ENCODE data around the gene FBXO10. TPM values are rescaled to one million over a fixed set of nuclear protein-coding genes. Genes with fewer than 3 reads are reported as not detected.
A peak's percentile ranks its signal among the peaks of the same experiment; 100 is the strongest.

FBXO10 gene
- total and polyA plus RNA-seq, 10 of the 15 experiments (the other 5 are each of a cell fraction or from before 2014, with no cell fraction given): 1.6 to 17.2 (median 9.6) TPM

DNA sequence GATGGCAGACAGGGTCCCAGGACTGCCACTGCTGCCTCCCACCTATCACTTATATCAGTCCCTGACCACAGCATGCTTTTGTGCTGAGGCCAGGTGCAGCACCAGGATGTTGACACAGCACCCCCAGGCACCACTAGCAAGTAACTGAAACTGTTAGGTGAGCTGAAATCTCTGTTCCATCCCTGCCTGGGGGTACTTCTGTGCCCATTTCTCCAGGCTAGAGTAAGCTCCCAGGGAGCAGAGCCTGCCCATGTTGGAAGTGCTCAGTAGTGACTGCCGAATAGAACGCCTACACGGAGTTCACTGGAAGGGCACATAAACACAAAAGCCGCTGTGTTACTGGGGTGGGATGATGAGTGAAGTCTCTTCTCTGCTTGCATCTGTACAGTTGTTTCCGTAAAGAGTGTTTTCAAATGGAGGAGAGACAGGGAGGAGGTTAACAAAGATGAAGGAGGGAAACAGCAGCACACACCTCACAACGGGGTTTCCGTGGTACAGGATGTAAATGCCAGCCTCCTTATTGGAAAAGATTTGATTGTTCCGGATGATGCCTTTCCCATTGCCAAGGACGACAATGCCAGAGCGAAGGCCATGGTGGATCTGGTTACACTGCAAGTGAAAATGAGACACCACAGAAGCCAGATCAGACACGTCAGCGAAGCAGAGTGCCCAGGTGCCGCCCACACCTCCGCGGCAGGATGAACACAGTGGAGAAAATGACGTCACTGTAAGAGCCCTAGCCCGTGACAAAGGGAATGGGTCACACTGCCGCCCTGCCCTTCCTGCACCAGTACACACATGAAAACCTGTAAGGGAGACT lies 47.3 kb downstream of the FBXO10 start (continued):
- TF ChIP-seq EED (IDR thresholded peaks at IDR 0.05; ENCODE audit: low read depth) (peak; percentile 71), ATF2 (IDR thresholded peaks at IDR 0.05; ENCODE audit: low read length) (peak; percentile 81), CBX3 (IDR thresholded peaks at IDR 0.05; ENCODE audit: borderline replicate concordance, low read depth) (no peak), STAT1 (conservative IDR thresholded peaks at IDR 0.05) (no peak), KAT2A (conservative IDR thresholded peaks at IDR 0.05; ENCODE audit: control insufficient read depth, low read depth, low read length) (no peak), PML (IDR thresholded peaks at IDR 0.05; ENCODE audit: low read length) (no peak), ZNF592 (IDR thresholded peaks at IDR 0.05) (no peak), CREM (IDR thresholded peaks at IDR 0.05; ENCODE audit: low read depth) (peak; percentile 95), RAD21 (IDR thresholded peaks at IDR 0.05; ENCODE audit: insufficient read depth, low read depth, low read length) (no peak), KLF5 (IDR thresholded peaks at IDR 0.05; ENCODE audit: partially characterized antibody) (no peak), TBL1XR1 (IDR thresholded peaks at IDR 0.05; ENCODE audit: low read depth, low read length) (no peak), MEF2B (IDR thresholded peaks at IDR 0.05; ENCODE audit: partially characterized antibody, poor library complexity, severe bottlenecking) (no peak), TAF1 (IDR thresholded peaks at IDR 0.05; ENCODE audit: borderline replicate concordance, low read depth, low read length) (no peak), IKZF2 (IDR thresholded peaks at IDR 0.05) (peak; percentile 63 to 65; a peak in 3 of 4 replicates), RUNX3 (IDR thresholded peaks at IDR 0.05; ENCODE audit: low read length) (peak; percentile 64), FOXK2 (IDR thresholded peaks at IDR 0.05) (no peak), SRF (IDR thresholded peaks at IDR 0.05; ENCODE audit: low read depth in 2 of 2, low read length in 2 of 2) (no peak), NRF1 (conservative IDR thresholded peaks at IDR 0.05; ENCODE audit: low read depth, low read length) (no peak)
- TF ChIP-seq, protein P1, sequence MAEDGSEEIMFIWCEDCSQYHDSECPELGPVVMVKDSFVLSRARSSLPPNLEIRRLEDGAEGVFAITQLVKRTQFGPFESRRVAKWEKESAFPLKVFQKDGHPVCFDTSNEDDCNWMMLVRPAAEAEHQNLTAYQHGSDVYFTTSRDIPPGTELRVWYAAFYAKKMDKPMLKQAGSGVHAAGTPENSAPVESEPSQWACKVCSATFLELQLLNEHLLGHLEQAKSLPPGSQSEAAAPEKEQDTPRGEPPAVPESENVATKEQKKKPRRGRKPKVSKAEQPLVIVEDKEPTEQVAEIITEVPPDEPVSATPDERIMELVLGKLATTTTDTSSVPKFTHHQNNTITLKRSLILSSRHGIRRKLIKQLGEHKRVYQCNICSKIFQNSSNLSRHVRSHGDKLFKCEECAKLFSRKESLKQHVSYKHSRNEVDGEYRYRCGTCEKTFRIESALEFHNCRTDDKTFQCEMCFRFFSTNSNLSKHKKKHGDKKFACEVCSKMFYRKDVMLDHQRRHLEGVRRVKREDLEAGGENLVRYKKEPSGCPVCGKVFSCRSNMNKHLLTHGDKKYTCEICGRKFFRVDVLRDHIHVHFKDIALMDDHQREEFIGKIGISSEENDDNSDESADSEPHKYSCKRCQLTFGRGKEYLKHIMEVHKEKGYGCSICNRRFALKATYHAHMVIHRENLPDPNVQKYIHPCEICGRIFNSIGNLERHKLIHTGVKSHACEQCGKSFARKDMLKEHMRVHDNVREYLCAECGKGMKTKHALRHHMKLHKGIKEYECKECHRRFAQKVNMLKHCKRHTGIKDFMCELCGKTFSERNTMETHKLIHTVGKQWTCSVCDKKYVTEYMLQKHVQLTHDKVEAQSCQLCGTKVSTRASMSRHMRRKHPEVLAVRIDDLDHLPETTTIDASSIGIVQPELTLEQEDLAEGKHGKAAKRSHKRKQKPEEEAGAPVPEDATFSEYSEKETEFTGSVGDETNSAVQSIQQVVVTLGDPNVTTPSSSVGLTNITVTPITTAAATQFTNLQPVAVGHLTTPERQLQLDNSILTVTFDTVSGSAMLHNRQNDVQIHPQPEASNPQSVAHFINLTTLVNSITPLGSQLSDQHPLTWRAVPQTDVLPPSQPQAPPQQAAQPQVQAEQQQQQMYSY (CRISPR knock-in tag; IDR thresholded peaks at IDR 0.05): 0 out of 2 replicates have a peak, but pooled peaks have one; percentile 36
- TF ChIP-seq, protein P2, sequence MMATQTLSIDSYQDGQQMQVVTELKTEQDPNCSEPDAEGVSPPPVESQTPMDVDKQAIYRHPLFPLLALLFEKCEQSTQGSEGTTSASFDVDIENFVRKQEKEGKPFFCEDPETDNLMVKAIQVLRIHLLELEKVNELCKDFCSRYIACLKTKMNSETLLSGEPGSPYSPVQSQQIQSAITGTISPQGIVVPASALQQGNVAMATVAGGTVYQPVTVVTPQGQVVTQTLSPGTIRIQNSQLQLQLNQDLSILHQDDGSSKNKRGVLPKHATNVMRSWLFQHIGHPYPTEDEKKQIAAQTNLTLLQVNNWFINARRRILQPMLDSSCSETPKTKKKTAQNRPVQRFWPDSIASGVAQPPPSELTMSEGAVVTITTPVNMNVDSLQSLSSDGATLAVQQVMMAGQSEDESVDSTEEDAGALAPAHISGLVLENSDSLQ (IDR thresholded peaks at IDR 0.05): 0 out of 2 replicates have a peak, but pooled peaks have one; percentile 13
